ENCODE results near the gene ZNF727.
"Not testable (repeated sequence)": the region's sequence is repeated elsewhere in the genome, so short reads cannot be mapped to it uniquely, and the experiment has no call there.

GRCh38 chr7:64077837-64078698 lies 32.8 kb downstream of the ZNF727 start:
- not testable (repeated sequence) for TF ChIP-seq CTCF (IDR thresholded peaks at IDR 0.05; ENCODE audit: low read length); EZH2 (optimal IDR thresholded peaks at IDR 0.05; ENCODE audit: low read depth, low read length)

All from MM.1S (cell line).